H9 (cell line): Measurements from ENCODE around the gene TMEM129. TPM values are rescaled to one million over a fixed set of nuclear protein-coding genes. Genes with fewer than 3 reads are reported as not detected.

ENCODE experiments used
- DNase-seq: peaks from one replicate; pipeline ENCODE4 v3.0.0-alpha.2; 2017
- H2AFZ ChIP-seq: one replicate; pipeline ENCODE4 v1.6.1; 2013; ENCODE audit warnings: mild to moderate bottlenecking, low read length, control low read depth, moderate library complexity
- H2AK5ac ChIP-seq: 2 replicates; pipeline ENCODE4 v1.6.1; 2013; ENCODE audit warnings: low read length, control low read depth, mixed read lengths; ENCODE audit not compliant: insufficient read length
- H2BK120ac ChIP-seq: one replicate; pipeline ENCODE4 v1.6.1; 2013; ENCODE audit warnings: low read depth, mild to moderate bottlenecking, low read length, control low read depth, inconsistent platforms; ENCODE audit not compliant: poor library complexity, severe bottlenecking
- H2BK12ac ChIP-seq: 2 replicates; pipeline ENCODE4 v1.6.1; 2013; ENCODE audit warnings: low read length, control low read depth, mixed read lengths, low read depth; ENCODE audit not compliant: insufficient read length
- H2BK15ac ChIP-seq: 2 replicates; pipeline ENCODE4 v1.6.1; 2013; ENCODE audit warnings: low read depth, low read length, control low read depth
- H2BK20ac ChIP-seq: one replicate; pipeline ENCODE4 v1.6.1; 2013; ENCODE audit warnings: low read depth, mild to moderate bottlenecking, low read length, control low read depth, inconsistent platforms; ENCODE audit not compliant: poor library complexity, severe bottlenecking
- H2BK5ac ChIP-seq: 2 replicates; pipeline ENCODE4 v1.6.1; 2013; ENCODE audit warnings: low read length, control low read depth, mixed read lengths; ENCODE audit not compliant: insufficient read length
- H3K14ac ChIP-seq: 2 replicates; pipeline ENCODE4 v1.6.1; 2013; ENCODE audit warnings: low read length, control low read depth; ENCODE audit not compliant: insufficient read depth
- H3K18ac ChIP-seq: 2 replicates; pipeline ENCODE4 v1.6.1; 2013; ENCODE audit warnings: low read depth, mild to moderate bottlenecking, mixed read lengths, low read length, control low read depth; ENCODE audit not compliant: insufficient read length
- H3K23ac ChIP-seq: 2 replicates; pipeline ENCODE4 v1.6.1; 2013; ENCODE audit warnings: low read length, control low read depth, mixed read lengths, low read depth; ENCODE audit not compliant: insufficient read length
- H3K23me2 ChIP-seq: 2 replicates; pipeline ENCODE4 v1.6.1; 2013; ENCODE audit warnings: low read depth, mild to moderate bottlenecking, mixed read lengths, low read length, control low read depth; ENCODE audit not compliant: insufficient read length, poor library complexity, severe bottlenecking
- H3K27ac ChIP-seq: 2 replicates; pipeline ENCODE4 v1.5.1; 2013; ENCODE audit warnings: low read length, control low read depth, mixed read lengths, low read depth; ENCODE audit not compliant: insufficient read length
- H3K27me3 ChIP-seq: 2 replicates; pipeline ENCODE4 v1.6.1; 2013; ENCODE audit warnings: low read length, control low read depth, inconsistent platforms; ENCODE audit not compliant: insufficient read depth
- H3K4ac ChIP-seq: 2 replicates; pipeline ENCODE4 v1.6.1; 2013; ENCODE audit warnings: low read depth, mild to moderate bottlenecking, control low read depth, inconsistent platforms, low read length, moderate library complexity
- H3K4me1 ChIP-seq: 2 replicates; pipeline ENCODE4 v1.6.1; 2013; ENCODE audit warnings: low read length, control low read depth, inconsistent platforms; ENCODE audit not compliant: insufficient read depth
- H3K4me2 ChIP-seq: 2 replicates; pipeline ENCODE4 v1.6.1; 2013; ENCODE audit warnings: low read length, control low read depth, mixed read lengths; ENCODE audit not compliant: insufficient read length, insufficient read depth
- H3K56ac ChIP-seq: 2 replicates; pipeline ENCODE4 v1.6.1; 2013; ENCODE audit warnings: low read depth, mild to moderate bottlenecking, mixed read lengths, low read length, control low read depth; ENCODE audit not compliant: insufficient read length
- H3K79me1 ChIP-seq: 2 replicates; pipeline ENCODE4 v1.6.1; 2013; ENCODE audit warnings: low read depth, mild to moderate bottlenecking, moderate library complexity, low read length, control low read depth, inconsistent platforms; ENCODE audit not compliant: insufficient read depth, poor library complexity, severe bottlenecking
- H3K79me2 ChIP-seq: 2 replicates; pipeline ENCODE4 v1.6.1; 2013; ENCODE audit warnings: low read length, control low read depth, inconsistent platforms; ENCODE audit not compliant: insufficient read depth
- H3K9ac ChIP-seq: 2 replicates; pipeline ENCODE4 v1.6.1; 2013; ENCODE audit warnings: low read length, control low read depth, mixed read lengths; ENCODE audit not compliant: insufficient read length; ENCODE audit errors: extremely low read depth
- H3K9me3 ChIP-seq: one replicate; pipeline ENCODE4 v1.6.1; 2013; ENCODE audit warnings: low read depth, low read length, inconsistent platforms; ENCODE audit not compliant: control insufficient read depth
- H3T11ph ChIP-seq: one replicate; pipeline ENCODE4 v1.6.1; 2013; ENCODE audit warnings: mild to moderate bottlenecking, low read length, control low read depth, inconsistent platforms
- H4K20me1 ChIP-seq: one replicate; pipeline ENCODE4 v1.6.1; 2013; ENCODE audit not compliant: control insufficient read depth, insufficient read length, insufficient read depth
- H4K5ac ChIP-seq: 2 replicates; pipeline ENCODE4 v1.6.1; 2013; ENCODE audit warnings: low read depth, mild to moderate bottlenecking, mixed read lengths, low read length, control low read depth; ENCODE audit not compliant: insufficient read length
- H4K8ac ChIP-seq: replicated peaks from 2 replicates; pipeline ENCODE4 v1.6.1; 2013; ENCODE audit warnings: low read length, control low read depth, mixed read lengths, low read depth; ENCODE audit not compliant: insufficient read length
- H4K91ac ChIP-seq: 2 replicates; pipeline ENCODE4 v1.6.1; 2013; ENCODE audit warnings: low read depth, mild to moderate bottlenecking, moderate library complexity, mixed read lengths, low read length, control low read depth; ENCODE audit not compliant: insufficient read length
- H3K27ac Mint-ChIP-seq, 3 experiments: 2 replicates in 2 of 3; 3 replicates in 1 of 3; pipeline ENCODE4 v1.8.0; 2020 to 2021; ENCODE audit warnings: mixed read lengths in 3 of 3, mild to moderate bottlenecking in 1 of 3, moderate library complexity in 1 of 3
- H3K27me3 Mint-ChIP-seq: 2 replicates; pipeline ENCODE4 v1.8.0; 2021; ENCODE audit warnings: low read depth, mild to moderate bottlenecking, moderate library complexity, mixed read lengths
- H3K36me3 Mint-ChIP-seq, 3 experiments: 2 replicates in 2 of 3; 3 replicates in 1 of 3; pipeline ENCODE4 v1.8.0; 2020 to 2021; ENCODE audit warnings: low read depth in 3 of 3, mixed read lengths in 3 of 3; ENCODE audit not compliant: insufficient read depth in 1 of 3
- H3K4me1 Mint-ChIP-seq, 2 experiments: 2 replicates each; pipeline ENCODE4 v1.8.0; 2020; ENCODE audit warnings: mixed read lengths in 2 of 2
- H3K4me3 Mint-ChIP-seq, 2 experiments: 2 replicates in 1 of 2; 3 replicates in 1 of 2; pipeline ENCODE4 v1.8.0; 2020 to 2021; ENCODE audit warnings: mild to moderate bottlenecking in 2 of 2, mixed read lengths in 2 of 2, moderate library complexity in 1 of 2
- H3K9me3 Mint-ChIP-seq, 2 experiments: 2 replicates in 1 of 2; 3 replicates in 1 of 2; pipeline ENCODE4 v1.8.0; 2020; ENCODE audit warnings: mild to moderate bottlenecking in 2 of 2, mixed read lengths in 2 of 2, moderate library complexity in 1 of 2
- CTCF ChIP-seq: fragments of 200-600 bp; sonication (generic); conservative IDR thresholded peaks from 3 replicates; pipeline ENCODE4 v1.8.0; 2021; ENCODE audit warnings: antibody characterized with exemption, mild to moderate bottlenecking
- WGBS: extraction: QIAGEN DNeasy Blood & Tissue Kit; methylation state at CpG from one replicate; pipeline ENCODE4 v1.1.7; 2013; ENCODE audit warnings: missing lambda C conversion rate, low lambda C conversion rate, mixed read lengths; ENCODE audit not compliant: insufficient read length; ENCODE audit errors: extremely low coverage; 5-methylcytosine and 5-hydroxymethylcytosine counted together
- total RNA-seq: library from RNA; stranded (reverse); gene quantifications from 2 replicates; pipeline ENCODE4 v1.2.1, GENCODE V29; 2021

TMEM129 gene
- total RNA-seq, 1 experiment from 2014 or later = 27.3 TPM

GRCh38 chr4:1755297-1755696, 34.2 kb upstream of the TMEM129 start:
- Histone ChIP-seq H3K18ac (no peak overlapping the region), H2BK120ac (no peak overlapping the region), H3K56ac (no peak overlapping the region), H4K91ac (no peak overlapping the region), H2BK20ac (no peak overlapping the region), H3T11ph (no peak overlapping the region), H3K27ac (no peak overlapping the region), H2BK15ac (no peak overlapping the region), H3K27me3 (no peaks in the 10 kb centered on the region), H3K9ac (no peak overlapping the region), H3K4me1 (no peaks in the 10 kb centered on the region), H3K23me2 (no peaks in the 10 kb centered on the region), H4K5ac (no peak overlapping the region), H3K9me3 (no peaks in the 10 kb centered on the region), H3K4ac (no peak overlapping the region), H2AK5ac (no peak overlapping the region), H4K8ac (no peak overlapping the region), H4K20me1 (no peaks in the 10 kb centered on the region), H3K23ac (no peak overlapping the region), H2AFZ (no peak overlapping the region), H3K79me1 (no peaks in the 10 kb centered on the region), H2BK12ac (no peak overlapping the region), H3K4me2 (no peak overlapping the region), H3K14ac (no peak overlapping the region), H2BK5ac (no peak overlapping the region), H3K79me2 (no peaks in the 10 kb centered on the region)
- H3K4me3 Mint-ChIP-seq = no peak overlapping the region
- H3K27me3 Mint-ChIP-seq = no peaks in the 10 kb centered on the region; the same call in 1 of the 2 replicates
- whole genome bisulfite sequencing = no CpG with 5 or more reads among the region's 17 CpGs
- no peak for TF ChIP-seq CTCF
- no peak overlapping the region for H3K27ac Mint-ChIP-seq
- H3K4me1 Mint-ChIP-seq = peaks cover 8 to 21% of the 10 kb centered on the region in 2 experiments
- DNase-seq = no peak
- H3K9me3 Mint-ChIP-seq = no peaks in the 10 kb centered on the region
- H3K36me3 Mint-ChIP-seq = no peaks in the 10 kb centered on the region
